Cardiac muscle cell (in vitro differentiated cells and primary cell): ENCODE results near the gene MAP4K5. TPM values are rescaled to one million over a fixed set of nuclear protein-coding genes. Genes with fewer than 3 reads are reported as not detected.

Source experiments
- polyA plus RNA-seq: library from polyadenylated mRNA; unstranded; fragments of >200 nt; fragmentation: Nextera tagmentation; extraction: Ambion mirVana; gene quantifications from 2 replicates; pipeline ENCODE4 v1.2.1, GENCODE V29; 2016
- total RNA-seq: library from RNA; depleted of rRNA; stranded (reverse); fragments of >200 nt; gene quantifications from 2 replicates; pipeline ENCODE4 v1.2.3, GENCODE V29; 2016

Gene MAP4K5
- total and polyA plus RNA-seq, 2 experiments from 2014 or later: 53.0 to 402 TPM

Other genes with a start within 250 kb of the MAP4K5 start
- 13.8 and 14.4 TPM in 2 replicates for gene L2HGDH, start 220.3 kb downstream of the MAP4K5 start, total RNA-seq
- 9.4 and 18.3 TPM in 2 replicates for gene L2HGDH, start 220.3 kb downstream of the MAP4K5 start, polyA plus RNA-seq
- gene DMAC2L, start 220.2 kb downstream of the MAP4K5 start, total RNA-seq: 8.5 and 17.7 TPM in 2 replicates
- 27.5 and 33.3 TPM in 2 replicates for gene DMAC2L, start 220.2 kb downstream of the MAP4K5 start, polyA plus RNA-seq
- gene CDKL1, start 135.7 kb downstream of the MAP4K5 start, total RNA-seq: 0.63 and 1.0 TPM in 2 replicates
- gene CDKL1, start 135.7 kb downstream of the MAP4K5 start, polyA plus RNA-seq: 0.17 and 2.5 TPM in 2 replicates
- gene ATL1, start 27.6 kb upstream of the MAP4K5 start, total RNA-seq: 0.39 and 1.5 TPM in 2 replicates
- 1.0 and 3.3 TPM in 2 replicates for gene ATL1, start 27.6 kb upstream of the MAP4K5 start, polyA plus RNA-seq
- gene SAV1, start 135.7 kb upstream of the MAP4K5 start, total RNA-seq: 14.8 and 18.6 TPM in 2 replicates
- gene SAV1, start 135.7 kb upstream of the MAP4K5 start, polyA plus RNA-seq: 34.4 and 37.1 TPM in 2 replicates